Liver (tissue), 9 donors: ENCODE measurements around the gene BTBD17. TPM values are rescaled to one million over a fixed set of nuclear protein-coding genes. Genes with fewer than 3 reads are reported as not detected.

Source experiments
- DNase-seq: peaks from one replicate; pipeline ENCODE4 v3.0.0-alpha.2; 2017; ENCODE audit warnings: low spot score
- H3K27ac ChIP-seq, 2 donors: one replicate each; pipeline ENCODE4 v1.7.0; 2013; ENCODE audit warnings: inconsistent platforms in 2 of 2, low read length in 2 of 2, control low read depth in 1 of 2, low read depth in 1 of 2, mild to moderate bottlenecking in 1 of 2
- H3K27me3 ChIP-seq, 4 donors: one replicate each; pipeline versions ENCODE4 v1.6.1 to v1.7.0; 2013; ENCODE audit warnings: low read length in 3 of 4, inconsistent platforms in 1 of 4, mild to moderate bottlenecking in 1 of 4, moderate library complexity in 1 of 4; ENCODE audit not compliant: control insufficient read depth in 4 of 4, insufficient read depth in 4 of 4
- H3K36me3 ChIP-seq, 4 donors: one replicate each; pipeline versions ENCODE4 v1.6.1 to v1.7.0; 2013; ENCODE audit warnings: low read length in 3 of 4, mild to moderate bottlenecking in 3 of 4, low read depth in 1 of 4, moderate library complexity in 1 of 4; ENCODE audit not compliant: control insufficient read depth in 4 of 4, insufficient read depth in 3 of 4
- H3K4me1 ChIP-seq, 4 donors: one replicate each; pipeline versions ENCODE4 v1.6.1 to v1.7.0; 2013; ENCODE audit warnings: low read length in 3 of 4, mild to moderate bottlenecking in 3 of 4, moderate library complexity in 1 of 4; ENCODE audit not compliant: control insufficient read depth in 4 of 4, insufficient read depth in 4 of 4
- H3K4me3 ChIP-seq, 3 donors: one replicate each; pipeline versions ENCODE4 v1.6.1 to v1.7.0; 2013; ENCODE audit warnings: low read length in 3 of 3, control low read depth in 1 of 3, low read depth in 1 of 3, mild to moderate bottlenecking in 1 of 3
- H3K9ac ChIP-seq, 2 donors: one replicate each; pipeline ENCODE4 v1.7.0; 2013; ENCODE audit warnings: low read length in 2 of 2, mild to moderate bottlenecking in 2 of 2, moderate library complexity in 2 of 2, control low read depth in 1 of 2, low read depth in 1 of 2
- H3K9me3 ChIP-seq, 4 donors: one replicate each; pipeline versions ENCODE4 v1.6.1 to v1.7.0; 2013; ENCODE audit warnings: low read length in 3 of 4; ENCODE audit not compliant: control insufficient read depth in 4 of 4
- EGR1 ChIP-seq, 2 donors: IDR thresholded peaks; 2 replicates each; pipeline ENCODE4 v1.6.1; 2016 to 2018; ENCODE audit warnings: antibody characterized with exemption in 2 of 2, low read depth in 2 of 2
- FOXA2 ChIP-seq: IDR thresholded peaks from 2 replicates; pipeline ENCODE4 v1.6.1; 2016; ENCODE audit warnings: antibody characterized with exemption
- GABPA ChIP-seq, 2 donors: IDR thresholded peaks in 1 of 2; conservative IDR thresholded peaks in 1 of 2; 2 replicates each; pipeline ENCODE4 v1.6.1; 2016; ENCODE audit warnings: antibody characterized with exemption in 2 of 2, mild to moderate bottlenecking in 1 of 2, moderate library complexity in 1 of 2
- HNF4G ChIP-seq: IDR thresholded peaks from 2 replicates; pipeline ENCODE4 v1.6.1; 2016; ENCODE audit warnings: antibody characterized with exemption
- JUND ChIP-seq, 2 donors: IDR thresholded peaks; 2 replicates each; pipeline ENCODE4 v1.6.1; 2016; ENCODE audit warnings: antibody characterized with exemption in 2 of 2
- NR2F2 ChIP-seq: IDR thresholded peaks from 2 replicates; pipeline ENCODE4 v1.6.1; 2016; ENCODE audit warnings: antibody characterized with exemption
- RAD21 ChIP-seq, 2 donors: IDR thresholded peaks; 2 replicates each; pipeline ENCODE4 v1.6.1; 2016; ENCODE audit warnings: antibody characterized with exemption in 2 of 2, mild to moderate bottlenecking in 2 of 2
- RXRA ChIP-seq, 2 donors: IDR thresholded peaks; 2 replicates each; pipeline ENCODE4 v1.6.1; 2017 to 2018; ENCODE audit warnings: antibody characterized with exemption in 2 of 2, mild to moderate bottlenecking in 1 of 2
- YY1 ChIP-seq: IDR thresholded peaks from 2 replicates; pipeline ENCODE4 v1.6.1; 2016; ENCODE audit warnings: antibody characterized with exemption, mild to moderate bottlenecking
- WGBS: extraction: QIAGEN DNeasy Blood & Tissue Kit; methylation state at CpG from one replicate; pipeline ENCODE4 v1.1.7; 2013; 5-methylcytosine and 5-hydroxymethylcytosine counted together
- polyA plus RNA-seq, 2 donors: library from polyadenylated mRNA; stranded (reverse) in 1 of 2; unstranded in 1 of 2; fragments of 200-250 nt in 1 of 2; fragments of >200 nt in 1 of 2; fragmentation: Nextera tagmentation in 1 of 2; extraction: Ambion mirVana in 1 of 2; gene quantifications; one replicate each; pipeline versions ENCODE4 v1.2.1 to v1.2.3, GENCODE V29; 2013 to 2015
- total RNA-seq, 2 donors: library from RNA; depleted of rRNA; stranded (reverse); fragments of >200 nt; gene quantifications; one replicate each; pipeline ENCODE4 v1.2.3, GENCODE V29; 2014
- TF ChIP-seq, protein P1 (sequence below): fragments of 150-350 bp; IDR thresholded peaks from 2 replicates; pipeline ENCODE4 v1.5.1; 2017; ENCODE audit warnings: improper control_type of control experiment, low read depth, low read length; ENCODE audit not compliant: missing input control
- TF ChIP-seq, protein P2 (sequence below): IDR thresholded peaks from 2 replicates; pipeline ENCODE4 v1.6.1; 2016; ENCODE audit warnings: antibody characterized with exemption
- TF ChIP-seq, protein P3 (sequence below): IDR thresholded peaks from 2 replicates; pipeline ENCODE4 v1.6.1; 2016; ENCODE audit warnings: antibody characterized with exemption
- TF ChIP-seq, protein P4 (sequence below): IDR thresholded peaks from 2 replicates; pipeline ENCODE4 v1.6.1; 2016; ENCODE audit warnings: antibody characterized with exemption
- donor health status: healthy.
- donor health status: healthy.
- donor health status: healthy.
- donor health status: healthy.
- donor health status: healthy.

The BTBD17 gene
- total and polyA plus RNA-seq, 4 donors: not detected

DNA sequence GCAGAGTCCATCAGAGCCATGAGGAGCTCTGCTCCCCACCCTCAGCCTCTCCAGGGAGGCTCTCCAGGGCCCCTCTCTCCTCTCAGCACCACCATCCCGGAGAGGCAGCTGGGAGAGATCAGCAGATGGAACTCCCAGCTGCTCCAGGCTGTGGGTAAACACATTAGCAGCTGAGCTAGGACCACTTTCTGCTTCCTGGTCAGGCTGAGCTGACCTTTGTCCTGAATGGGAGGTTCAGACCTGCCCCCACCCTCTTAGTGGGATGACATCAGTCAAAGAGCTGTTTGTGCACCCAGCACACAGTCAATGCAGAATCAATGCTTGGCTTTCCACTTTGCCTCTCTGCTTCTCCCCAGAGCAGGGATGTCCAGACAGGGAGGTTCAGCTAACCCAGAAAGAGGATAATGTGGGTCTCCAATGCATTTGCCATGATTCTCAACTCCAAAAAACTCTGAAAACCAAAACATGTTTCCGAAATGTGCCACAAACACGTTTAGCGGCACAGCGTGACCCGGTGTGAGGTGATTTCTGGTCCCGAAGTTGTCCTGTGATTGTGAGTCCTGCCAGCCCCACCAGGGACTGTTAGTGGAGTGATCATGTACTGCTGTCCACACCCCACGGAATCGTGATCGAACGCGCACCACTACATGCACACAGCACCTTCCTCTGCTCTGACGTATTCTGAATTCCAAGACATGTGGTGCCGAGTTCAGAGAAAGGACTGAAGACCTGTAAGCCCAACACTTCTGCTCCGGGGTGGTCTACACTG lies 12.4 kb upstream of the BTBD17 start (continued):
- TF ChIP-seq, protein P1, sequence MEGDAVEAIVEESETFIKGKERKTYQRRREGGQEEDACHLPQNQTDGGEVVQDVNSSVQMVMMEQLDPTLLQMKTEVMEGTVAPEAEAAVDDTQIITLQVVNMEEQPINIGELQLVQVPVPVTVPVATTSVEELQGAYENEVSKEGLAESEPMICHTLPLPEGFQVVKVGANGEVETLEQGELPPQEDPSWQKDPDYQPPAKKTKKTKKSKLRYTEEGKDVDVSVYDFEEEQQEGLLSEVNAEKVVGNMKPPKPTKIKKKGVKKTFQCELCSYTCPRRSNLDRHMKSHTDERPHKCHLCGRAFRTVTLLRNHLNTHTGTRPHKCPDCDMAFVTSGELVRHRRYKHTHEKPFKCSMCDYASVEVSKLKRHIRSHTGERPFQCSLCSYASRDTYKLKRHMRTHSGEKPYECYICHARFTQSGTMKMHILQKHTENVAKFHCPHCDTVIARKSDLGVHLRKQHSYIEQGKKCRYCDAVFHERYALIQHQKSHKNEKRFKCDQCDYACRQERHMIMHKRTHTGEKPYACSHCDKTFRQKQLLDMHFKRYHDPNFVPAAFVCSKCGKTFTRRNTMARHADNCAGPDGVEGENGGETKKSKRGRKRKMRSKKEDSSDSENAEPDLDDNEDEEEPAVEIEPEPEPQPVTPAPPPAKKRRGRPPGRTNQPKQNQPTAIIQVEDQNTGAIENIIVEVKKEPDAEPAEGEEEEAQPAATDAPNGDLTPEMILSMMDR: no peak
- TF ChIP-seq NR2F2: peak; percentile 27
- TF ChIP-seq HNF4G: peak; percentile 52
- TF ChIP-seq RXRA (IDR thresholded peaks at IDR 0.05): peak; percentile 92
- TF ChIP-seq JUND (IDR thresholded peaks at IDR 0.05): peak in 1 of 2 donors; percentile 95
- TF ChIP-seq, protein P2, sequence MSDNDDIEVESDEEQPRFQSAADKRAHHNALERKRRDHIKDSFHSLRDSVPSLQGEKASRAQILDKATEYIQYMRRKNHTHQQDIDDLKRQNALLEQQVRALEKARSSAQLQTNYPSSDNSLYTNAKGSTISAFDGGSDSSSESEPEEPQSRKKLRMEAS: no peak
- no peak for TF ChIP-seq EGR1 (IDR thresholded peaks at IDR 0.05; ENCODE audit: low read depth in 2 of 2)
- TF ChIP-seq GABPA (IDR thresholded peaks at IDR 0.05 in 1 of 2, conservative IDR thresholded peaks at IDR 0.05 in 1 of 2): peak in 1 of 2 donors; percentile 73
- peak; percentile 57 for TF ChIP-seq YY1
- peak; percentile 67 for TF ChIP-seq FOXA2

DNA sequence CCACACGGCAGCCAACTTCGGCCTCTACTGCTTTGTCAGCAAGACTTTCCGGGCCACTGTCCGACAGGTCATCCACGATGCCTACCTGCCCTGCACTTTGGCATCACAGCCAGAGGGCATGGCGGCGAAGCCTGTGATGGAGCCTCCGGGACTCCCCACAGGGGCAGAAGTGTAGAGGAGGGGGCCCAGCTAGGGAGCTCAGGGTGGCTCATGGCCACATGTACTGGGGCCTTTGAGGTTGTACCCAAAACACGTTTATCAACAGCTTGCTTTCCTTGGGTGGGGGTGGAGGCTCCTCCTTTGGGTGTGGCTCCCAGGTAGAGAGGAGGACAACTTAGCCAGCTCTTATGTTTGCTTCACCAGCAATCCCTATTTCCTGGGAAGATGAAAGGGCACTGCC lies 10.8 kb upstream of the BTBD17 start:
- no peaks in the 10 kb centered on the region for H3K36me3 ChIP-seq
- DNase-seq: no peak
- no peak overlapping the region for H3K27ac ChIP-seq
- peaks cover 3 to 22% (median 15%) of the 10 kb centered on the region in 4 donors for H3K4me1 ChIP-seq
- H3K27me3 ChIP-seq: no peaks in the 10 kb centered on the region
- 96% methylated on average over 9 of the region's 9 CpGs for WGBS
- H3K9me3 ChIP-seq: no peaks in the 10 kb centered on the region
- no peak overlapping the region for H3K4me3 ChIP-seq
- TF ChIP-seq HNF4G (no peak), NR2F2 (no peak), JUND (IDR thresholded peaks at IDR 0.05) (no peak), RAD21 (IDR thresholded peaks at IDR 0.05) (no peak), FOXA2 (no peak), EGR1 (IDR thresholded peaks at IDR 0.05; ENCODE audit: low read depth in 2 of 2) (no peak)
- TF ChIP-seq, protein P3, sequence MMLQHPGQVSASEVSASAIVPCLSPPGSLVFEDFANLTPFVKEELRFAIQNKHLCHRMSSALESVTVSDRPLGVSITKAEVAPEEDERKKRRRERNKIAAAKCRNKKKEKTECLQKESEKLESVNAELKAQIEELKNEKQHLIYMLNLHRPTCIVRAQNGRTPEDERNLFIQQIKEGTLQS: no peak
- TF ChIP-seq, protein P1: no peak
- TF ChIP-seq, protein P4, sequence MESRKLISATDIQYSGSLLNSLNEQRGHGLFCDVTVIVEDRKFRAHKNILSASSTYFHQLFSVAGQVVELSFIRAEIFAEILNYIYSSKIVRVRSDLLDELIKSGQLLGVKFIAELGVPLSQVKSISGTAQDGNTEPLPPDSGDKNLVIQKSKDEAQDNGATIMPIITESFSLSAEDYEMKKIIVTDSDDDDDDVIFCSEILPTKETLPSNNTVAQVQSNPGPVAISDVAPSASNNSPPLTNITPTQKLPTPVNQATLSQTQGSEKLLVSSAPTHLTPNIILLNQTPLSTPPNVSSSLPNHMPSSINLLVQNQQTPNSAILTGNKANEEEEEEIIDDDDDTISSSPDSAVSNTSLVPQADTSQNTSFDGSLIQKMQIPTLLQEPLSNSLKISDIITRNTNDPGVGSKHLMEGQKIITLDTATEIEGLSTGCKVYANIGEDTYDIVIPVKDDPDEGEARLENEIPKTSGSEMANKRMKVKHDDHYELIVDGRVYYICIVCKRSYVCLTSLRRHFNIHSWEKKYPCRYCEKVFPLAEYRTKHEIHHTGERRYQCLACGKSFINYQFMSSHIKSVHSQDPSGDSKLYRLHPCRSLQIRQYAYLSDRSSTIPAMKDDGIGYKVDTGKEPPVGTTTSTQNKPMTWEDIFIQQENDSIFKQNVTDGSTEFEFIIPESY: no peak
- TF ChIP-seq, protein P2: no peak
- H3K9ac ChIP-seq: no peak overlapping the region
